Measurements from ENCODE around the gene DBET.
"Not testable (repeated sequence)": the region's sequence is repeated elsewhere in the genome, so short reads cannot be mapped to it uniquely, and the experiment has no call there.

The DBET gene

GRCh38 chr4:190031264-190031663 lies 33.0 kb upstream of the DBET start:
- H3K9me3 Mint-ChIP-seq, H3K4me3 Mint-ChIP-seq, H3K4me1 Mint-ChIP-seq, H3K27ac Mint-ChIP-seq, H3K36me3 Mint-ChIP-seq: not testable (repeated sequence)
- H3K27me3 Mint-ChIP-seq = peaks cover 11% of the 10 kb centered on the region

GRCh38 chr4:190037704-190038388 lies 26.5 kb upstream of the DBET start:
- H3K9me3 Mint-ChIP-seq, H3K4me1 Mint-ChIP-seq, H3K4me3 Mint-ChIP-seq, H3K27ac Mint-ChIP-seq, H3K36me3 Mint-ChIP-seq: not testable (repeated sequence)
- peaks cover 13% of the 10 kb centered on the region for H3K27me3 Mint-ChIP-seq

GRCh38 chr4:190040873-190041272 lies 23.4 kb upstream of the DBET start:
- not testable (repeated sequence) for H3K4me1 Mint-ChIP-seq, H3K4me3 Mint-ChIP-seq, H3K27me3 Mint-ChIP-seq, H3K9me3 Mint-ChIP-seq, H3K36me3 Mint-ChIP-seq, H3K27ac Mint-ChIP-seq

- H3K27ac Mint-ChIP-seq, H3K36me3 Mint-ChIP-seq, H3K4me1 Mint-ChIP-seq, H3K9me3 Mint-ChIP-seq, H3K27me3 Mint-ChIP-seq, H3K4me3 Mint-ChIP-seq: not testable (repeated sequence)
Observed at GRCh38 chr4:190047627-190048026, 16.7 kb upstream of the DBET start.

GRCh38 chr4:190049378-190050239 lies 14.7 kb upstream of the DBET start:
- H3K36me3 Mint-ChIP-seq, H3K4me3 Mint-ChIP-seq, H3K9me3 Mint-ChIP-seq, H3K27ac Mint-ChIP-seq, H3K27me3 Mint-ChIP-seq, H3K4me1 Mint-ChIP-seq: not testable (repeated sequence)

GRCh38 chr4:190058997-190059396 lies 5.3 kb upstream of the DBET start:
- H3K27ac Mint-ChIP-seq, H3K4me3 Mint-ChIP-seq, H3K27me3 Mint-ChIP-seq, H3K9me3 Mint-ChIP-seq, H3K4me1 Mint-ChIP-seq, H3K36me3 Mint-ChIP-seq: not testable (repeated sequence)

- not testable (repeated sequence) for H3K4me1 Mint-ChIP-seq, H3K4me3 Mint-ChIP-seq, H3K9me3 Mint-ChIP-seq, H3K27ac Mint-ChIP-seq, H3K27me3 Mint-ChIP-seq, H3K36me3 Mint-ChIP-seq
Observed at GRCh38 chr4:190064805-190065204, 503 bp downstream of the DBET start.

GRCh38 chr4:190068351-190068750 lies 4.0 kb downstream of the DBET start:
- not testable (repeated sequence) for H3K4me3 Mint-ChIP-seq, H3K9me3 Mint-ChIP-seq, H3K27me3 Mint-ChIP-seq, H3K4me1 Mint-ChIP-seq, H3K27ac Mint-ChIP-seq, H3K36me3 Mint-ChIP-seq

- not testable (repeated sequence) for H3K27me3 Mint-ChIP-seq, H3K9me3 Mint-ChIP-seq, H3K4me1 Mint-ChIP-seq, H3K36me3 Mint-ChIP-seq, H3K27ac Mint-ChIP-seq, H3K4me3 Mint-ChIP-seq
Observed at GRCh38 chr4:190093052-190093451, 28.8 kb downstream of the DBET start.

- not testable (repeated sequence) for H3K4me3 Mint-ChIP-seq, H3K9me3 Mint-ChIP-seq, H3K27me3 Mint-ChIP-seq, H3K27ac Mint-ChIP-seq, H3K4me1 Mint-ChIP-seq, H3K36me3 Mint-ChIP-seq
Observed at GRCh38 chr4:190094031-190094430, 29.7 kb downstream of the DBET start.

GRCh38 chr4:190095335-190095734 lies 31.0 kb downstream of the DBET start:
- not testable (repeated sequence) for H3K27me3 Mint-ChIP-seq, H3K4me1 Mint-ChIP-seq, H3K4me3 Mint-ChIP-seq, H3K9me3 Mint-ChIP-seq, H3K36me3 Mint-ChIP-seq, H3K27ac Mint-ChIP-seq

GRCh38 chr4:190099605-190100004 lies 35.3 kb downstream of the DBET start:
- not testable (repeated sequence) for H3K27me3 Mint-ChIP-seq, H3K27ac Mint-ChIP-seq, H3K36me3 Mint-ChIP-seq, H3K4me3 Mint-ChIP-seq, H3K9me3 Mint-ChIP-seq, H3K4me1 Mint-ChIP-seq

- H3K27ac Mint-ChIP-seq, H3K27me3 Mint-ChIP-seq, H3K4me1 Mint-ChIP-seq, H3K4me3 Mint-ChIP-seq, H3K36me3 Mint-ChIP-seq, H3K9me3 Mint-ChIP-seq: not testable (repeated sequence)
Observed at GRCh38 chr4:190101525-190101924, 37.2 kb downstream of the DBET start.

- not testable (repeated sequence) for H3K4me1 Mint-ChIP-seq, H3K9me3 Mint-ChIP-seq, H3K27me3 Mint-ChIP-seq, H3K27ac Mint-ChIP-seq, H3K4me3 Mint-ChIP-seq, H3K36me3 Mint-ChIP-seq
Observed at GRCh38 chr4:190106191-190106590, 41.9 kb downstream of the DBET start.

- H3K27me3 Mint-ChIP-seq, H3K4me1 Mint-ChIP-seq, H3K27ac Mint-ChIP-seq, H3K36me3 Mint-ChIP-seq, H3K9me3 Mint-ChIP-seq, H3K4me3 Mint-ChIP-seq: not testable (repeated sequence)
Observed at GRCh38 chr4:190106611-190107480, 42.5 kb downstream of the DBET start.

GRCh38 chr4:190107766-190108485 lies 43.6 kb downstream of the DBET start:
- not testable (repeated sequence) for H3K4me1 Mint-ChIP-seq, H3K27me3 Mint-ChIP-seq, H3K4me3 Mint-ChIP-seq, H3K36me3 Mint-ChIP-seq, H3K27ac Mint-ChIP-seq, H3K9me3 Mint-ChIP-seq

All from activated naive CD4-positive, alpha-beta T cell treated with anti-CD3 and anti-CD28 coated beads, Interleukin-2, amount 50 U/mL, for 24 hours (primary cell).